ENCODE measurements around the gene PDE6A.

The PDE6A gene

GRCh38 chr5:149957855-149958254 lies 13.3 kb upstream of the PDE6A start (continued):
- 0 out of 2 replicates have a peak, but pooled peaks have one; percentile 10 for TF ChIP-seq IKZF3 (tag by site-specific recombination; IDR thresholded peaks at IDR 0.05)

GRCh38 chr5:149956685-149957084 lies 12.1 kb upstream of the PDE6A start:
- no peaks in the 10 kb centered on the region for H3K9me3 ChIP-seq (ENCODE audit: control insufficient read depth, insufficient read depth, low read depth, low read length)
- H3K4me1 ChIP-seq (ENCODE audit: control insufficient read depth, insufficient read depth, low read length) = peaks cover 7% of the 10 kb centered on the region; the same call in 1 of the 2 replicates
- TF ChIP-seq PRDM6 (tag by site-specific recombination; IDR thresholded peaks at IDR 0.05) (peak; percentile 80), ZNF18 (tag by site-specific recombination; IDR thresholded peaks at IDR 0.05) (peak; percentile 91), BCL6B (tag by site-specific recombination; IDR thresholded peaks at IDR 0.05) (no peak), ZBTB17 (tag by site-specific recombination; IDR thresholded peaks at IDR 0.05) (no peak), OSR2 (tag by site-specific recombination; IDR thresholded peaks at IDR 0.05) (peak; percentile 29; the same call in 1 of the 2 replicates), ZBTB20 (tag by site-specific recombination; IDR thresholded peaks at IDR 0.05) (no peak), KLF7 (tag by site-specific recombination; IDR thresholded peaks at IDR 0.05; ENCODE audit: borderline replicate concordance) (0 out of 2 replicates have a peak, but pooled peaks have one; percentile 39), KLF10 (tag by site-specific recombination; IDR thresholded peaks at IDR 0.05) (no peak), KLF1 (tag by site-specific recombination; IDR thresholded peaks at IDR 0.05) (peak; percentile 75), ZFHX2 (tag by site-specific recombination; conservative IDR thresholded peaks at IDR 0.05) (no peak), ZNF692 (tag by site-specific recombination; IDR thresholded peaks at IDR 0.05) (no peak), ZBTB44 (tag by site-specific recombination; IDR thresholded peaks at IDR 0.05) (0 out of 2 replicates have a peak, but pooled peaks have one; percentile 11), TCF7L2 (IDR thresholded peaks at IDR 0.05; ENCODE audit: borderline replicate concordance, low read depth, low read length) (no peak), GFI1B (tag by site-specific recombination; IDR thresholded peaks at IDR 0.05) (0 out of 2 replicates have a peak, but pooled peaks have one; percentile 57), ZNF621 (tag by site-specific recombination; IDR thresholded peaks at IDR 0.05) (no peak), FEZF1 (tag by site-specific recombination; IDR thresholded peaks at IDR 0.05) (peak; percentile 76)
- ChIA-PET CTCF (interaction anchor here (1.1 to 6.8 kb wide), 2 partner anchors 34 to 119 kb away, joined by 3 to 175 read pairs; no protein-coding TSS in a partner anchor), POLR2A (interaction anchor here (0.7 kb wide), 1 partner anchor 43 kb away, joined by 4 read pairs; no protein-coding TSS in a partner anchor)
- H3K27ac ChIP-seq (ENCODE audit: extremely low read depth, low read depth, low read length) = no peak overlapping the region
- no peak overlapping the region for H3K4me3 ChIP-seq (ENCODE audit: low read depth, low read length)
- no peaks in the 10 kb centered on the region for H3K36me3 ChIP-seq (ENCODE audit: control insufficient read depth in 2 of 2, insufficient read depth in 1 of 2, low read length in 2 of 2)

All from HEK293 (cell line).